Measurements from ENCODE around the gene CDKN1B.

Gene CDKN1B

GRCh38 chr12:12716793-12717585 is at the start of gene CDKN1B:
TSS of gene CDKN1B (plus strand) at chr12:12717368. CDS start at chr12:12717840, 472 bp downstream.
- peak; percentile 95 for DNase-seq

- DNase-seq, result no peak
Observed at GRCh38 chr12:12668005-12668404, 49.2 kb upstream of the CDKN1B start.

- no peak for DNase-seq
Observed at GRCh38 chr12:12669020-12669419, 48.1 kb upstream of the CDKN1B start.

- no peak for DNase-seq
Observed at GRCh38 chr12:12671850-12672660, 45.1 kb upstream of the CDKN1B start.

- no peak for DNase-seq
Observed at GRCh38 chr12:12673296-12673695, 43.9 kb upstream of the CDKN1B start.

GRCh38 chr12:12676605-12677004 is 40.6 kb upstream of the CDKN1B start:
- no peak for DNase-seq

- DNase-seq, result no peak
Observed at GRCh38 chr12:12681061-12681765, 36.0 kb upstream of the CDKN1B start.

- DNase-seq, result no peak
Observed at GRCh38 chr12:12682284-12682683, 34.9 kb upstream of the CDKN1B start.

- DNase-seq, result no peak
Observed at GRCh38 chr12:12683136-12683697, 34.0 kb upstream of the CDKN1B start.

GRCh38 chr12:12683725-12684124 is 33.4 kb upstream of the CDKN1B start:
- DNase-seq, result no peak

GRCh38 chr12:12684375-12685106 is 32.6 kb upstream of the CDKN1B start:
- peak; percentile 96 for DNase-seq

GRCh38 chr12:12685305-12685704 is 31.9 kb upstream of the CDKN1B start:
- peak; percentile 75 for DNase-seq

GRCh38 chr12:12686472-12686871 is 30.7 kb upstream of the CDKN1B start:
- no peak for DNase-seq

GRCh38 chr12:12686925-12687324 is 30.2 kb upstream of the CDKN1B start:
- no peak for DNase-seq

- DNase-seq, result no peak
Observed at GRCh38 chr12:12689647-12690300, 27.4 kb upstream of the CDKN1B start.

GRCh38 chr12:12691549-12691948 is 25.6 kb upstream of the CDKN1B start:
- no peak for DNase-seq

- no peak for DNase-seq
Observed at GRCh38 chr12:12693111-12693671, 24.0 kb upstream of the CDKN1B start.

GRCh38 chr12:12696562-12697383 is 20.4 kb upstream of the CDKN1B start:
- peak; percentile 80 for DNase-seq

GRCh38 chr12:12699345-12699744 is 17.8 kb upstream of the CDKN1B start:
- DNase-seq, result no peak

GRCh38 chr12:12700254-12700653 is 16.9 kb upstream of the CDKN1B start:
- DNase-seq, result no peak

GRCh38 chr12:12701457-12701856 is 15.7 kb upstream of the CDKN1B start:
- no peak for DNase-seq

All from NCI-H1105 (cell line).